SIG-M5 (cell line): ENCODE measurements around the gene COLQ.
A peak's percentile ranks its signal among the peaks of the same experiment; 100 is the strongest.
"Not testable (repeated sequence)": the region's sequence is repeated elsewhere in the genome, so short reads cannot be mapped to it uniquely, and the experiment has no call there.

ENCODE experiments used
- DNase-seq: peaks from one replicate; lab custom pipeline; 2025; lab: John Stamatoyannopoulos, UW

COLQ gene

GRCh38 chr3:15521573-15521965 is at the start of gene COLQ:
TSS of gene COLQ (minus strand) at chr3:15521706. CDS start at chr3:15521625, 81 bp downstream.
- no peak for DNase-seq

- DNase-seq = no peak
These were observed 41.7 kb upstream of the COLQ start for GRCh38 chr3:15563190-15563589.

GRCh38 chr3:15562560-15562959 is 41.1 kb upstream of the COLQ start:
- DNase-seq = no peak

GRCh38 chr3:15558581-15558980 is 37.1 kb upstream of the COLQ start:
- DNase-seq = no peak

GRCh38 chr3:15557511-15557946 is 36.0 kb upstream of the COLQ start:
- DNase-seq = no peak

- DNase-seq = peak; percentile 77
These were observed 35.0 kb upstream of the COLQ start for GRCh38 chr3:15556512-15556911.

GRCh38 chr3:15553749-15554148 is 32.2 kb upstream of the COLQ start:
- DNase-seq = no peak

GRCh38 chr3:15551902-15552301 is 30.4 kb upstream of the COLQ start:
- no peak for DNase-seq

- DNase-seq = no peak
These were observed 28.3 kb upstream of the COLQ start for GRCh38 chr3:15549846-15550245.

- DNase-seq = no peak
These were observed 21.1 kb upstream of the COLQ start for GRCh38 chr3:15542614-15543013.

GRCh38 chr3:15541371-15541770 is 19.9 kb upstream of the COLQ start:
- DNase-seq = no peak

GRCh38 chr3:15539066-15539465 is 17.6 kb upstream of the COLQ start:
- no peak for DNase-seq

- DNase-seq = no peak
These were observed 16.8 kb upstream of the COLQ start for GRCh38 chr3:15538345-15538744.

GRCh38 chr3:15536856-15537255 is 15.3 kb upstream of the COLQ start:
- DNase-seq = no peak

- no peak for DNase-seq
These were observed 14.2 kb upstream of the COLQ start for GRCh38 chr3:15535732-15536131.

- not testable (repeated sequence) for DNase-seq
These were observed 11.1 kb upstream of the COLQ start for GRCh38 chr3:15532614-15533013.

GRCh38 chr3:15531346-15531745 is 9.8 kb upstream of the COLQ start:
- DNase-seq = no peak

- DNase-seq = no peak
These were observed 7.5 kb upstream of the COLQ start for GRCh38 chr3:15528854-15529537.

GRCh38 chr3:15527031-15527459 is 5.5 kb upstream of the COLQ start:
- no peak for DNase-seq

GRCh38 chr3:15525790-15526189 is 4.3 kb upstream of the COLQ start:
- no peak for DNase-seq

- no peak for DNase-seq
These were observed 2.3 kb upstream of the COLQ start for GRCh38 chr3:15523660-15524417.

- no peak for DNase-seq
These were observed 510 bp upstream of the COLQ start for GRCh38 chr3:15522016-15522415.

- DNase-seq = no peak
These were observed 518 bp downstream of the COLQ start for GRCh38 chr3:15520804-15521572.
